CD4-positive, alpha-beta T cell treated with Interleukin-15 for 1 hour (primary cell): ENCODE measurements around the gene TELO2.
A peak's percentile ranks its signal among the peaks of the same experiment; 100 is the strongest.

Source experiments
- DNase-seq: peaks from one replicate; pipeline ENCODE4 v3.0.0-alpha.2; 2020

The TELO2 gene

GRCh38 chr16:1524366-1524765 is 31.2 kb downstream of the TELO2 start:
- no peak for DNase-seq

GRCh38 chr16:1525871-1526607 is 32.9 kb downstream of the TELO2 start:
- DNase-seq: no peak

- DNase-seq: no peak
Measured at GRCh38 chr16:1526608-1527555, 33.7 kb downstream of the TELO2 start.

- DNase-seq: no peak
Measured at GRCh38 chr16:1527836-1528811, 35.0 kb downstream of the TELO2 start.

GRCh38 chr16:1528921-1529537 is 35.9 kb downstream of the TELO2 start:
- no peak for DNase-seq

- DNase-seq: no peak
Measured at GRCh38 chr16:1530349-1530882, 37.3 kb downstream of the TELO2 start.

- DNase-seq: no peak
Measured at GRCh38 chr16:1530883-1531637, 37.9 kb downstream of the TELO2 start.

GRCh38 chr16:1531638-1531910 is 38.4 kb downstream of the TELO2 start:
- DNase-seq: no peak

GRCh38 chr16:1532081-1532760 is 39.1 kb downstream of the TELO2 start:
- no peak for DNase-seq

- no peak for DNase-seq
Measured at GRCh38 chr16:1532771-1533170, 39.6 kb downstream of the TELO2 start.

- DNase-seq: no peak
Measured at GRCh38 chr16:1533443-1533951, 40.3 kb downstream of the TELO2 start, which contains the start of gene TMEM204. TMEM204 (plus strand) TSS chr16:1533666; CDS start chr16:1534276, 610 bp downstream.

- DNase-seq: no peak
Measured at GRCh38 chr16:1534021-1535020, 41.2 kb downstream of the TELO2 start.

- DNase-seq: no peak
Measured at GRCh38 chr16:1535391-1536291, 42.5 kb downstream of the TELO2 start.

GRCh38 chr16:1536601-1537000 is 43.4 kb downstream of the TELO2 start:
- no peak for DNase-seq

GRCh38 chr16:1537138-1537577 is 44.0 kb downstream of the TELO2 start:
- DNase-seq: no peak

- DNase-seq: no peak
Measured at GRCh38 chr16:1537763-1538289, 44.7 kb downstream of the TELO2 start.

- peak; percentile 40 for DNase-seq
Measured at GRCh38 chr16:1538804-1539520, 45.8 kb downstream of the TELO2 start.
